ENCODE results near the gene ANP32A.
A peak's percentile ranks its signal among the peaks of the same experiment; 100 is the strongest.

Gene ANP32A

GRCh38 chr15:68849497-68849896 lies 28.8 kb upstream of the ANP32A start:
- no peak for DNase-seq (ENCODE audit: low read depth, low spot score)
- in situ Hi-C loops (cut with HindIII; ENCODE audit: low sequenced_read_pairs): no loop called here
- no peak for TF ChIP-seq CTCF (IDR thresholded peaks at IDR 0.05; ENCODE audit: low read depth, low read length)
- no peak overlapping the region for H3K4me3 ChIP-seq (ENCODE audit: low read depth, low read length)

GRCh38 chr15:68846851-68847439 lies 26.2 kb upstream of the ANP32A start:
- in situ Hi-C loops (cut with HindIII; ENCODE audit: low sequenced_read_pairs): no loop called here
- no peak for DNase-seq (ENCODE audit: low read depth, low spot score)
- no peak for TF ChIP-seq CTCF (IDR thresholded peaks at IDR 0.05; ENCODE audit: low read depth, low read length)
- H3K4me3 ChIP-seq (ENCODE audit: low read depth, low read length): no peak overlapping the region

GRCh38 chr15:68844856-68845550 lies 24.3 kb upstream of the ANP32A start:
- H3K4me3 ChIP-seq (ENCODE audit: low read depth, low read length): no peak overlapping the region
- in situ Hi-C loops (cut with HindIII; ENCODE audit: low sequenced_read_pairs): no loop called here
- no peak for DNase-seq (ENCODE audit: low read depth, low spot score)
- no peak for TF ChIP-seq CTCF (IDR thresholded peaks at IDR 0.05; ENCODE audit: low read depth, low read length)

GRCh38 chr15:68843425-68844311 lies 23.0 kb upstream of the ANP32A start:
- TF ChIP-seq CTCF (IDR thresholded peaks at IDR 0.05; ENCODE audit: low read depth, low read length): no peak
- in situ Hi-C loops (cut with HindIII; ENCODE audit: low sequenced_read_pairs): no loop called here
- peak; percentile 25 for DNase-seq (ENCODE audit: low read depth, low spot score)
- peak overlapping the region; percentile 39 for H3K4me3 ChIP-seq (ENCODE audit: low read depth, low read length)

GRCh38 chr15:68842958-68843357 lies 22.3 kb upstream of the ANP32A start:
- no peak overlapping the region for H3K4me3 ChIP-seq (ENCODE audit: low read depth, low read length)
- DNase-seq (ENCODE audit: low read depth, low spot score): no peak
- in situ Hi-C loops (cut with HindIII; ENCODE audit: low sequenced_read_pairs): no loop called here
- TF ChIP-seq CTCF (IDR thresholded peaks at IDR 0.05; ENCODE audit: low read depth, low read length): no peak

GRCh38 chr15:68834346-68834745 lies 13.7 kb upstream of the ANP32A start:
- in situ Hi-C loops (cut with HindIII; ENCODE audit: low sequenced_read_pairs): no loop called here
- no peak overlapping the region for H3K4me3 ChIP-seq (ENCODE audit: low read depth, low read length)
- TF ChIP-seq CTCF (IDR thresholded peaks at IDR 0.05; ENCODE audit: low read depth, low read length): no peak
- no peak for DNase-seq (ENCODE audit: low read depth, low spot score)

All from astrocyte of the spinal cord (primary cell).